ENCODE results near the gene MRPS31. TPM values are rescaled to one million over a fixed set of nuclear protein-coding genes. Genes with fewer than 3 reads are reported as not detected.

The MRPS31 gene
- total and polyA plus RNA-seq, 4 donors = 17.0 to 43.6 (median 25.7) TPM

DNA sequence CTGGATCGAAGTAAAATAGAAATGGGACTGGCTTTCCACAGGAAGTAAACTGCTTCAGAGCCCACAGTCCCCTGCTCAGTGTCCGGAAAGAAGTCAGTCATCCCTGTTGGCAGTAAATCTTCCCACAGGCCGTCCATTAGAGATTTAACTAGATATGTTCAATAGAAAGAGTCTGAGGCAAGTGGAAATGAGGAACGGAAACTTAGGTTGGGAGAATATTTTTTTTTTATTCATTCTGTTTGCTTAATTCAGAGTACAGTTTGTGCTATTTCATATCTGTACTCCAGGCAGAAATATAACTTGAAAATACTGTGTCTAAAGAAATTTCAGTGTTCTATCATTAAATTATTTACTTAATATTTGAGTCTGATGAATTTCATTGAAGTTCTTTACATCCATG lies 41.1 kb upstream of the MRPS31 start:
- no peak for ATAC-seq (ENCODE audit: insufficient read depth, low FRiP score)
- no peak overlapping the region for H3K4me3 ChIP-seq
- WGBS, 2 donors = 58 to 76% methylated on average over 4 of the region's 4 CpGs
- TF ChIP-seq, protein P1, sequence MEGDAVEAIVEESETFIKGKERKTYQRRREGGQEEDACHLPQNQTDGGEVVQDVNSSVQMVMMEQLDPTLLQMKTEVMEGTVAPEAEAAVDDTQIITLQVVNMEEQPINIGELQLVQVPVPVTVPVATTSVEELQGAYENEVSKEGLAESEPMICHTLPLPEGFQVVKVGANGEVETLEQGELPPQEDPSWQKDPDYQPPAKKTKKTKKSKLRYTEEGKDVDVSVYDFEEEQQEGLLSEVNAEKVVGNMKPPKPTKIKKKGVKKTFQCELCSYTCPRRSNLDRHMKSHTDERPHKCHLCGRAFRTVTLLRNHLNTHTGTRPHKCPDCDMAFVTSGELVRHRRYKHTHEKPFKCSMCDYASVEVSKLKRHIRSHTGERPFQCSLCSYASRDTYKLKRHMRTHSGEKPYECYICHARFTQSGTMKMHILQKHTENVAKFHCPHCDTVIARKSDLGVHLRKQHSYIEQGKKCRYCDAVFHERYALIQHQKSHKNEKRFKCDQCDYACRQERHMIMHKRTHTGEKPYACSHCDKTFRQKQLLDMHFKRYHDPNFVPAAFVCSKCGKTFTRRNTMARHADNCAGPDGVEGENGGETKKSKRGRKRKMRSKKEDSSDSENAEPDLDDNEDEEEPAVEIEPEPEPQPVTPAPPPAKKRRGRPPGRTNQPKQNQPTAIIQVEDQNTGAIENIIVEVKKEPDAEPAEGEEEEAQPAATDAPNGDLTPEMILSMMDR (IDR thresholded peaks at IDR 0.05; ENCODE audit: control extremely low read depth, extremely low read depth) = no peak
- no peaks in the 10 kb centered on the region for H3K4me1 ChIP-seq (ENCODE audit: control insufficient read depth in 5 of 5, insufficient read depth in 5 of 5, low read length in 5 of 5)
- peaks cover 0 to 3% (median 0%) of the 10 kb centered on the region in 4 donors for H3K9me3 ChIP-seq (ENCODE audit: control insufficient read depth in 4 of 4, insufficient read depth in 3 of 4, low read length in 3 of 4)
- peaks cover 5 to 22% (median 16%) of the 10 kb centered on the region in 4 donors for H3K36me3 ChIP-seq (ENCODE audit: control insufficient read depth in 4 of 4, insufficient read depth in 4 of 4, low read length in 4 of 4)
- no peak for DNase-seq
- H3K27ac ChIP-seq (ENCODE audit: low read depth in 1 of 2, low read length in 1 of 2) = no peak overlapping the region
- no peak overlapping the region for H3K9ac ChIP-seq (ENCODE audit: insufficient read depth in 1 of 2, low read length in 2 of 2)
- no peaks in the 10 kb centered on the region for H3K27me3 ChIP-seq (ENCODE audit: control insufficient read depth in 3 of 3, insufficient read depth in 3 of 3, low read length in 2 of 3)

DNA sequence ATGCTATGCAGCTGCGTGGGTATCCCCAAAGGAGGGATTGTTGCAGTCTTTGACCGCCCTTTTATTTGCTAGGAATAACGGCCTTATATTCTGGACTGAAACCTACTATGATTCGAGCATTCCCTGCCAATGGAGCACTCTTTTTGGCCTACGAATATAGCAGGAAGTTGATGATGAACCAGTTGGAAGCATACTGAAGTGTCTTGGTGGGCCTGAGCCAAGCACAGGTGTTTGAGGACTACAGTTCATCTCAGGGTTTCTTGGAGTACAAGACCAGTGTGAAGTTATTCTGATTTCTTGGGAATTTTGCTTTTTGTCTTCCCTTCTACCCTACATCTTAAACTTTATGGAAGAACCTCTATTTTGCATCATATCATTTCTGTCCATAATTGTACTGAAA lies 38.5 kb upstream of the MRPS31 start:
- no peaks in the 10 kb centered on the region for H3K4me1 ChIP-seq (ENCODE audit: control insufficient read depth in 5 of 5, insufficient read depth in 5 of 5, low read length in 5 of 5)
- ATAC-seq (ENCODE audit: insufficient read depth, low FRiP score) (no peak), DNase-seq (no peak)
- no peak overlapping the region for H3K4me3 ChIP-seq
- WGBS, 2 donors = 94 to 96% methylated on average over 5 of the region's 5 CpGs
- no peaks in the 10 kb centered on the region for H3K9me3 ChIP-seq (ENCODE audit: control insufficient read depth in 4 of 4, insufficient read depth in 3 of 4, low read length in 3 of 4)
- peaks cover 10 to 34% (median 20%) of the 10 kb centered on the region in 4 donors for H3K36me3 ChIP-seq (ENCODE audit: control insufficient read depth in 4 of 4, insufficient read depth in 4 of 4, low read length in 4 of 4)
- TF ChIP-seq, protein P1 (IDR thresholded peaks at IDR 0.05; ENCODE audit: control extremely low read depth, extremely low read depth) = no peak
- no peak overlapping the region for H3K9ac ChIP-seq (ENCODE audit: insufficient read depth in 1 of 2, low read length in 2 of 2)
- H3K27me3 ChIP-seq (ENCODE audit: control insufficient read depth in 3 of 3, insufficient read depth in 3 of 3, low read length in 2 of 3) = no peaks in the 10 kb centered on the region
- no peak overlapping the region for H3K27ac ChIP-seq (ENCODE audit: low read depth in 1 of 2, low read length in 1 of 2)

DNA sequence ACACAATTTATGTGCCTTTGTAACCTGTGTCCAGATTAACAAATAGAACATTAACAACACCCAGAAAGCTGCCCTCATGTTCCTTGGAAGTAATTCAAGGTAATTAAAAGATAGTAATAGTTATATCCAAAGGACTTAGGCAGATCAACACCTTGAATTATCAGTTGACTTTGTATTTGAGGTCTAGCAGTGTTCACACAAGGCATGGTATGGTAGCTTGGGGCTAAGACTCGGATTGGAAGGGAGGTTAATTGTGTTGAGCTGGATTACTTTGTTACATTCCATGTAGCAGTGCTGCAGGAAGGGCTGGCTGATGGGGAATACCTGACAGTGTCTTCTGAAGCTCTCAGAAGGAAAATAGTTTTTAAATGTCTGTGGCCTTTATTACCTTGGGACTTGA lies 35.3 kb upstream of the MRPS31 start:
- TF ChIP-seq, protein P1 (IDR thresholded peaks at IDR 0.05; ENCODE audit: control extremely low read depth, extremely low read depth) = no peak
- 93 to 94% methylated on average over 1 of the region's 1 CpG for WGBS, 2 donors
- no peaks in the 10 kb centered on the region for H3K27me3 ChIP-seq (ENCODE audit: control insufficient read depth in 3 of 3, insufficient read depth in 3 of 3, low read length in 2 of 3)
- no peak overlapping the region for H3K4me3 ChIP-seq
- ATAC-seq (ENCODE audit: insufficient read depth, low FRiP score) = no peak
- no peak for DNase-seq
- H3K9me3 ChIP-seq (ENCODE audit: control insufficient read depth in 4 of 4, insufficient read depth in 3 of 4, low read length in 3 of 4) = no peaks in the 10 kb centered on the region
- H3K9ac ChIP-seq (ENCODE audit: insufficient read depth in 1 of 2, low read length in 2 of 2) = no peak overlapping the region
- no peaks in the 10 kb centered on the region for H3K4me1 ChIP-seq (ENCODE audit: control insufficient read depth in 5 of 5, insufficient read depth in 5 of 5, low read length in 5 of 5)
- peaks cover 7 to 24% (median 16%) of the 10 kb centered on the region in 4 donors for H3K36me3 ChIP-seq (ENCODE audit: control insufficient read depth in 4 of 4, insufficient read depth in 4 of 4, low read length in 4 of 4)
- H3K27ac ChIP-seq (ENCODE audit: low read depth in 1 of 2, low read length in 1 of 2) = no peak overlapping the region

DNA sequence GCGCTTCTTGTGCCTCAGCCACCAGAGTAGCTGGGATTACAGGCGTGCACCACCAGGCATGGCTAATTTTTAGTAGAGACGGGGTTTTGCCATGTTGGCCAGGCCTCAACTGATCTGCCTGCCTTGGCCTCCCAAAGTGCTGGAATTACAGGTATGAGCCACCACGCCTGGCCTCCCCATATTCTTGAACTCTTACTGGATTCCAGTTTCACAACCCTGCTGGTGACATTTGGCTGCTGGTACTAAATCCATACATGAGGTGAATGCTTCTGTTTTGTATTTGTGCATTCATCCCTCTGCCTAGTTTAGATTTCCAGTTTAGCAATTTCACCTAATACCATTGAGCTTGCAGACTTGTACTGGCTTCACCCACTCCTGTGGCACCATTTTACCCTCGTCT lies 32.3 kb upstream of the MRPS31 start:
- no peaks in the 10 kb centered on the region for H3K4me1 ChIP-seq (ENCODE audit: control insufficient read depth in 5 of 5, insufficient read depth in 5 of 5, low read length in 5 of 5)
- TF ChIP-seq, protein P1 (IDR thresholded peaks at IDR 0.05; ENCODE audit: control extremely low read depth, extremely low read depth) = no peak
- no peak overlapping the region for H3K27ac ChIP-seq (ENCODE audit: low read depth in 1 of 2, low read length in 1 of 2)
- no peak overlapping the region for H3K4me3 ChIP-seq
- peaks cover 13 to 23% (median 18%) of the 10 kb centered on the region in 4 donors for H3K36me3 ChIP-seq (ENCODE audit: control insufficient read depth in 4 of 4, insufficient read depth in 4 of 4, low read length in 4 of 4)
- H3K9me3 ChIP-seq (ENCODE audit: control insufficient read depth in 4 of 4, insufficient read depth in 3 of 4, low read length in 3 of 4) = peaks cover 0 to 3% (median 0%) of the 10 kb centered on the region in 4 donors
- WGBS, 2 donors = 92 to 95% methylated on average over 5 of the region's 5 CpGs
- H3K9ac ChIP-seq (ENCODE audit: insufficient read depth in 1 of 2, low read length in 2 of 2) = no peak overlapping the region
- H3K27me3 ChIP-seq (ENCODE audit: control insufficient read depth in 3 of 3, insufficient read depth in 3 of 3, low read length in 2 of 3) = no peaks in the 10 kb centered on the region
- no peak for ATAC-seq (ENCODE audit: insufficient read depth, low FRiP score)
- no peak for DNase-seq

Data from lung (tissue), 12 donors.